GM12878 (cell line): Measurements from ENCODE around the gene RASGRF1. TPM values are rescaled to one million over a fixed set of nuclear protein-coding genes. Genes with fewer than 3 reads are reported as not detected.

Source experiments
- ATAC-seq: fragments of 200-7000 bp; cut with Tn5 transposase; 3 replicates; pipeline ENCODE4 v1.9.1; 2020; ENCODE audit warnings: mild to moderate bottlenecking, moderate library complexity
- BruUV-seq: library from RNA; stranded (reverse); fragments of 400-500 nt; replicated peaks from 2 replicates; lab custom pipeline; 2021; lab: Mats Ljungman, UMichigan
- CTCF ChIA-PET: fragments of 300-600 bp; sonication (Branson Sonifier 250); formaldehyde crosslinking; extraction: SDS; loops from one replicate; lab custom pipeline; 2021; ENCODE audit warnings: inconsistent platforms; lab: Yijun Ruan, JAX
- POLR2A ChIA-PET: fragments of 350-600 bp; formaldehyde crosslinking; extraction: SDS; loops from one replicate; lab custom pipeline; 2021; ENCODE audit warnings: inconsistent platforms; lab: Charles Lee
- RAD21 ChIA-PET: fragments of 300-600 bp; sonication (Branson Sonifier 250); formaldehyde crosslinking; loops from one replicate; lab custom pipeline; 2023; ENCODE audit warnings: antibody characterized with exemption; ENCODE audit not compliant: unreplicated experiment; lab: Charles Lee
- SMC1A ChIA-PET: fragments of 300-600 bp; sonication (Branson Sonifier 250); formaldehyde crosslinking; loops from one replicate; lab custom pipeline; 2023; ENCODE audit not compliant: unreplicated experiment, uncharacterized antibody; lab: Charles Lee
- DNase-seq: peaks from one replicate; pipeline ENCODE4 v3.0.0-alpha.2; 2011; ENCODE audit warnings: low read depth, low spot score
- FAIRE-seq: peaks from 3 replicates; lab custom pipeline; 2011; peaks lifted over from hg19 to GRCh38; lab: Jason Lieb, UNC
- H2AFZ ChIP-seq: 2 replicates; pipeline ENCODE4 v1.6.0; 2011; ENCODE audit warnings: low read depth, low read length, control low read depth; ENCODE audit not compliant: control insufficient read depth
- H3K27ac ChIP-seq: 2 replicates; pipeline ENCODE4 v1.5.1; 2011; ENCODE audit warnings: control low read depth; ENCODE audit not compliant: control insufficient read depth, insufficient read depth
- H3K27me3 ChIP-seq, 2 experiments: replicated peaks in 1 of 2; 2 replicates each; pipeline versions ENCODE4 v1.6.0 to v1.6.1; 2011; ENCODE audit warnings: low read length in 1 of 2; ENCODE audit not compliant: control insufficient read depth in 2 of 2, insufficient read depth in 2 of 2
- H3K36me3 ChIP-seq, 2 experiments: 2 replicates each; pipeline ENCODE4 v1.5.1; 2011; ENCODE audit warnings: low read length in 1 of 2; ENCODE audit not compliant: control insufficient read depth in 2 of 2, insufficient read depth in 2 of 2
- H3K4me1 ChIP-seq: 2 replicates; pipeline ENCODE4 v1.6.1; 2011; ENCODE audit warnings: mild to moderate bottlenecking, low read length, moderate library complexity, mixed read lengths; ENCODE audit not compliant: control insufficient read depth, insufficient read depth
- H3K4me2 ChIP-seq: 2 replicates; pipeline ENCODE4 v1.6.0; 2011; ENCODE audit warnings: control low read depth; ENCODE audit not compliant: control insufficient read depth, insufficient read depth
- H3K4me3 ChIP-seq: fragments of 200-600 bp; sonication (generic); 2 replicates; pipeline ENCODE4 v1.5.1; 2016
- H3K79me2 ChIP-seq: 2 replicates; pipeline ENCODE4 v1.6.0; 2011; ENCODE audit warnings: low read length; ENCODE audit not compliant: control insufficient read depth, insufficient read depth
- H3K9ac ChIP-seq: 2 replicates; pipeline ENCODE4 v1.8.0; 2011; ENCODE audit warnings: low read length, control low read depth, mixed read lengths; ENCODE audit not compliant: control insufficient read depth, insufficient read depth
- H3K9me3 ChIP-seq: replicated peaks from 3 replicates; pipeline ENCODE4 v1.5.1; 2011; ENCODE audit warnings: mild to moderate bottlenecking, low read length; ENCODE audit not compliant: control insufficient read depth, insufficient read depth
- H4K20me1 ChIP-seq: 2 replicates; pipeline ENCODE4 v1.6.0; 2011; ENCODE audit not compliant: control insufficient read depth, insufficient read depth
- ATF7 ChIP-seq: fragments of 450-650 bp; IDR thresholded peaks from 2 replicates; pipeline ENCODE4 v1.6.1; 2016; ENCODE audit warnings: low read depth, mild to moderate bottlenecking
- CBX5 ChIP-seq: sonication (generic); IDR thresholded peaks from 2 replicates; pipeline ENCODE4 v1.6.1; 2016; ENCODE audit warnings: low read depth, moderate library complexity, mild to moderate bottlenecking, inconsistent platforms
- IKZF2 ChIP-seq, 2 experiments: fragments of 450-650 bp; IDR thresholded peaks; 2 replicates each; pipeline ENCODE4 v1.6.1; 2017; ENCODE audit warnings: mild to moderate bottlenecking in 2 of 2, moderate library complexity in 2 of 2
- NFYA ChIP-seq: IDR thresholded peaks from 2 replicates; pipeline ENCODE4 v1.6.1; 2011; ENCODE audit warnings: low read depth, mild to moderate bottlenecking, low read length, improper control_type of control experiment, borderline replicate concordance
- SMAD5 ChIP-seq: IDR thresholded peaks from 2 replicates; pipeline ENCODE4 v1.6.1; 2016; ENCODE audit warnings: antibody characterized with exemption, low read depth
- SMC3 ChIP-seq: IDR thresholded peaks from 2 replicates; pipeline ENCODE4 v1.6.1; 2011; ENCODE audit warnings: low read length, improper control_type of control experiment, borderline replicate concordance
- STAT3 ChIP-seq: IDR thresholded peaks from 2 replicates; pipeline ENCODE4 v1.6.1; 2011; ENCODE audit warnings: low read depth, low read length, improper control_type of control experiment
- TAF1 ChIP-seq: IDR thresholded peaks from 2 replicates; pipeline ENCODE4 v1.6.1; 2011; ENCODE audit warnings: mild to moderate bottlenecking, low read depth, low read length, borderline replicate concordance
- ZNF687 ChIP-seq: fragments of 450-650 bp; IDR thresholded peaks from 2 replicates; pipeline ENCODE4 v1.6.1; 2017; ENCODE audit warnings: mild to moderate bottlenecking, moderate library complexity
- WGBS: methylation state at CpG from one replicate; pipeline ENCODE4 v1.1.6; 2016; ENCODE audit warnings: low lambda C conversion rate; ENCODE audit not compliant: insufficient replicate concordance, insufficient coverage; ENCODE audit errors: missing lambda C conversion rate; 5-methylcytosine and 5-hydroxymethylcytosine counted together
- in situ Hi-C: fragments of 300-500 bp; cut with MboI; formaldehyde crosslinking; loops from 9 replicates; pipeline ENCODE4 v1.14.3; 2018; ENCODE audit warnings: mixed read lengths
- intact Hi-C: fragments of 100-400 bp; cut with micrococcal nuclease; formaldehyde crosslinking; loops from one replicate; pipeline ENCODE4 v1.14.2; 2022; ENCODE audit not compliant: unreplicated experiment
- polyA plus RNA-seq, 11 experiments: library from polyadenylated mRNA; depleted of rRNA in 4 of 11; unstranded in 6 of 11; stranded (reverse) in 5 of 11; fragments of >200 nt; fragmentation: Nextera tagmentation in 4 of 11; fragmentation: Illumina TruSeq in 1 of 11; extraction: Ambion mirVana in 4 of 11; extraction: Trizol in 1 of 11; gene quantifications; 1 replicate in 1 of 11; 2 replicates in 10 of 11; pipeline versions ENCODE4 v1.2.1 to v1.2.3, GENCODE V29; 2011 to 2016; ENCODE audit warnings: inconsistent platforms in 2 of 11, missing spikeins in 2 of 11, low read depth in 1 of 11
- total RNA-seq, 4 experiments: library from RNA; depleted of rRNA in 3 of 4; stranded (reverse); fragments of >200 nt in 3 of 4; fragmentation: Illumina TruSeq in 1 of 4; extraction: Trizol in 1 of 4; gene quantifications; 2 replicates each; pipeline versions ENCODE4 v1.2.1 to v1.2.3, GENCODE V29; 2013 to 2021
- TF ChIP-seq, protein P1 (sequence below): IDR thresholded peaks from 2 replicates; pipeline ENCODE4 v1.6.1; 2012; ENCODE audit warnings: low read length, inconsistent platforms

RASGRF1 gene
- total and polyA plus RNA-seq, 10 of the 15 experiments (the other 5 are each of a cell fraction or from before 2014, with no cell fraction given) = 0.20 to 1.9 (median 0.86) TPM

GRCh38 chr15:79045041-79045440 is 45.5 kb downstream of the RASGRF1 start:
- no peaks in the 10 kb centered on the region for H3K79me2 ChIP-seq
- no peak for ATAC-seq
- no peak overlapping the region for H2AFZ ChIP-seq
- intact Hi-C loops (no loop called here), in situ Hi-C loops (no loop called here)
- H3K9me3 ChIP-seq = peaks cover 6% of the 10 kb centered on the region; the same call in 2 of the 3 replicates
- no peak for DNase-seq
- no peak overlapping the region for H3K4me2 ChIP-seq
- POLR2A ChIA-PET = no interaction called here
- FAIRE-seq = no peak
- no peak overlapping the region for H3K4me3 ChIP-seq
- CTCF ChIA-PET = interaction anchor here (2.0 kb wide), 1 partner anchor 140 kb away, joined by 4 read pairs; no protein-coding TSS in a partner anchor
- H3K36me3 ChIP-seq = no peaks in the 10 kb centered on the region
- no peaks in the 10 kb centered on the region; a peak in 2 of 4 replicates for H3K27me3 ChIP-seq
- RAD21 ChIA-PET = no interaction called here
- WGBS = 8% methylated on average over 1 of the region's 1 CpG
- H4K20me1 ChIP-seq = no peaks in the 10 kb centered on the region
- no peak overlapping the region for H3K9ac ChIP-seq
- no peak for TF ChIP-seq IKZF2 (IDR thresholded peaks at IDR 0.05)
- TF ChIP-seq NFYA = no peak
- TF ChIP-seq STAT3 = no peak
- no peak for TF ChIP-seq ZNF687
- TF ChIP-seq, protein P1, sequence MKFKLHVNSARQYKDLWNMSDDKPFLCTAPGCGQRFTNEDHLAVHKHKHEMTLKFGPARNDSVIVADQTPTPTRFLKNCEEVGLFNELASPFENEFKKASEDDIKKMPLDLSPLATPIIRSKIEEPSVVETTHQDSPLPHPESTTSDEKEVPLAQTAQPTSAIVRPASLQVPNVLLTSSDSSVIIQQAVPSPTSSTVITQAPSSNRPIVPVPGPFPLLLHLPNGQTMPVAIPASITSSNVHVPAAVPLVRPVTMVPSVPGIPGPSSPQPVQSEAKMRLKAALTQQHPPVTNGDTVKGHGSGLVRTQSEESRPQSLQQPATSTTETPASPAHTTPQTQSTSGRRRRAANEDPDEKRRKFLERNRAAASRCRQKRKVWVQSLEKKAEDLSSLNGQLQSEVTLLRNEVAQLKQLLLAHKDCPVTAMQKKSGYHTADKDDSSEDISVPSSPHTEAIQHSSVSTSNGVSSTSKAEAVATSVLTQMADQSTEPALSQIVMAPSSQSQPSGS = no peak
- TF ChIP-seq SMC3 = no peak
- no peak for TF ChIP-seq CBX5
- TF ChIP-seq ATF7 = no peak
- no peak for TF ChIP-seq TAF1
- TF ChIP-seq SMAD5 = no peak
- BruUV-seq = no TSS peak
- H3K4me1 ChIP-seq = no peaks in the 10 kb centered on the region
- no peak overlapping the region for H3K27ac ChIP-seq
- SMC1A ChIA-PET = no interaction called here
